Measurements from ENCODE around the gene RAB43.
"Not testable (repeated sequence)": the region's sequence is repeated elsewhere in the genome, so short reads cannot be mapped to it uniquely, and the experiment has no call there.

The RAB43 gene

DNA sequence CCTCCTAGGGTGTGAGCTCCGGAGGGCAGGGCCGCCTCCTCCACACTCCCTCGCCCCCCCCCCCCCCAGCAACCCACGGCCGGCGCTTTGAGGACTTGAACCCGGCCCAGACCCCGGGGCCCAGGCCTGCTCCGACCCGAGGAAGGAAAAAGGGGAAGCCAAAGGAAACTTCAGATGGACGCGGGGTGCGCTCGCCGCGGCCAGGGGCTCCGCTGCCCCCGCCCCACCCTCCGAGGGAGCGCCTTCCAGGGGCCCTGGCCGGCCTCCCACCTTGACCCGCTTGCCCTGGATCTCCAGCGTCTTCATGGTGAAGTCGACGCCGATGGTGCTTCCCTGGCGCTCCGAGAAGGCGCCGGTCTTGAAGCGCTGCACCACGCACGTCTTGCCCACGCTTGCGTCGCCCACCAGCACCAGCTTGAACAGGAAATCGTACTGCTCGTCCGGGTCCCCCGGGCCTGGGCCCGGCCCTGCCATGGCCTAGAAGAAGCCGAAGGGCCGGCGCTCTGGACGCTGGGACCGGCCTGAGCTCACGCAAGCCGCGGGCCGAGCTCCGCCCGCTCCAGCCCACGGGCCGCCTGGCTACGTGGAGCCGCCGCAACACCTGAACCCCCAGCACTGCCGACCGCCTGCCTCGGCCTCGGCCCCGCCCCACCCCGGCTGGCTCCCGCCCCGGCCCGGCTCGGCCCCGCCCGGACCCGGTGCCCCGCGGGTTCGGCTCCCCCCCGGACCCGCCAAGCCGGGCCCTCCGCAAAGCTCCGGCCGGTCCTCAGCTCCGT, 400 bp downstream of the RAB43 start:
- DNase-seq = no peak

DNA sequence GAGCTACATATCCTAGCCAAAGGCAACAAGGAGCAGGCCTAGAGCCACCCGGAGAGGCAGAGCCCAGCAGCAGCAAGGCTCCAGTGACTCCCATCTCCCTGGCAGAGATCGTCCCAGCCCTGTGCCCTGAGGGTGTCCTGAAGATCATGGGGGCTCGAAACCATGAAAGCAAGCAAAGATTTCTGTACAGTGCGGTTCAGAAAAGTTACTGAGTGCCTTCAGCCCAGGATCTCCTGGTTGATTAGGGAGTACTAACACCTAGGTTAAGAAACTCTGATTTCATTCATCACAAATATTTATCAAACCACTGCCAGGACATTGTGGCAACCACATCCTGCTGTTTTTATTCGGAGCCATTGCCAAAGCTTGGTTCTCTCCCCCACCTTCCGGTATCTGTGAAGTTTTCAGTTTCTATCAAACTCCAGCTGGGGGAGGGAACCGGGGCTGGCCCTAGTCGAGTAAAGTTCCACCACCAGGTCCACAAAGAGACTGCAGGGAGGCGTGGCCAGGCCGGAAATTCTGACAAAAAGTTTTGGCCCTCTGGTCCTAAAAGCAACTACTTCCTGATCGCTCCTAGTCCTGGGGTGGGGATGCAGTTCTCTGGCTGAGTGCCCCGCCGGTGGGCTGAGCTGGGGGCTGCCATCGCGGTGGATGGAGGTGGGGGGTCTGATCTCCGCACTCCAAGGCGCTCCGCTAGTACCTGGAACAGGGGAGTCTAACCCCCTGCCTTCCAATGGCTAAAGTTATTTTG, 1.2 kb downstream of the RAB43 start:
- DNase-seq = no peak

DNA sequence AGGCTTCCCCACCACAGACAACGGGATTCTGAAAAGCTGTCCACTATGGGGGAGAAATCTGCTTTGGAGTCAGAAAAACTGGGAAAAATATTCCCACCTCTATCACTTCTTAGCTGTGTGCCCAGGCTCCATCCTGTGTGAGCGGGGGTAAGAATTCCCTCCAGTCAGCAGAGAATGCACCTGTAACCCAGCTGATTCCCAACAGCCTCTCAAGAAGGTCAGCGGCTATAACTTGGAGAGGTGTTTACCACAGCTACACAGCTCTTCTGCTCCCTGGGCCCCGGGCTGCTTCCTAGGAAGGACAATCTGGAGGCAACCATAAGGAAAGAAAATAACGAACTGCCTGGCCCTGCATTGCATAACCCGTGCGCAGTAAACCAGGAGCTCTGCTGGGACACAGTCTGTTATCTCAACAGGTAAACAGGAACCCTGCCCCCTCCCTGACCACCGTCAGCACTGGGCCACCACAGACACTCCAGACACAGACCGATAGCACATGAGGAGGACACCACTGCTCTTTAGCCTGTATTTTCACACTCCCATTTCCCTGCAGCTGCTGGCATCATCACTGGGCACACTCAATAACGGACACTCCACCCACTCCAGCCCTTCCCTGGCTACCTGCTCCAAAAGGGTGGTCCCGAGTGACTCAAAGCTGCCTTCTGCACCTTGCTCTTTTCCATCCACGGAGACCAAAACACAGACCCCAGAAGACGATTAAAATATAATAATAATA, 2.1 kb downstream of the RAB43 start:
- no peak for DNase-seq

DNA sequence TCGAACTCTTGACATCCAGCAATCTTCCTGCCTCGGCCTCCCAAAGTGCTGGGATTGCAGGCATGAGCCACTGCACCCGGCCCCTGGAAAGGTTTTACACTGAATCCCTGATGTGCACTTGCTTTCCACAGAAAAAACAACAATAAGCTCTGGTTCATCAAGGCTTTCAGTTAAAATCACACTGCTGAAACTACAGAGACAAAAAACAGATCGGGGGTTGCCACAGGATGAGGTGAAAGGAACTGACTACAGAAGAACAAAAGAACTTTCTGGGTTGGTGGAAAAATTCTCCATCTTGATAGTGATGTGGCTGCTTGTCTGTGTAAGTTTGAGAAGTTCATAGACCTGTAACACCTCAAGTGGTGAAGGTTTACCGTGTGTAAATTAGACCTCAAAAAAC, 2.9 kb downstream of the RAB43 start:
- DNase-seq = no peak

DNA sequence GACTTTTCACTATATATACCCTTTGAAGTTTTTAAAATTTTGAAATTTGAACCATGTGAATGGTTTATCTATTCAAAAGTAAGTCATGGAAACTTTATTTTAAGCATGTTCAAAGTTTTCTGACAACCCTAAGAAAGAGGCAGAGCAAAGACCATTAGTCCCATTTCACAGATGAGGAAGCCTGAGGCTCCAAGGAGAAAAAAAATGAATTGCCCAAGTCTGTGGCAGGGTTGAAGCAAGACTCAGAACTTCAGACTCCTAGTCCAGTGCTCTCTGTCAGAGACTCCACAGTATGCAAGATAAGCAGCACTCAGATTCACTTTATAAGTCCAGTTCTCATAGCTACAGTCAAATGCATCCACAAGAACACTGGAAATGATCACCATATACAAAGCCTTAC, 4.5 kb downstream of the RAB43 start:
- DNase-seq = no peak

DNA sequence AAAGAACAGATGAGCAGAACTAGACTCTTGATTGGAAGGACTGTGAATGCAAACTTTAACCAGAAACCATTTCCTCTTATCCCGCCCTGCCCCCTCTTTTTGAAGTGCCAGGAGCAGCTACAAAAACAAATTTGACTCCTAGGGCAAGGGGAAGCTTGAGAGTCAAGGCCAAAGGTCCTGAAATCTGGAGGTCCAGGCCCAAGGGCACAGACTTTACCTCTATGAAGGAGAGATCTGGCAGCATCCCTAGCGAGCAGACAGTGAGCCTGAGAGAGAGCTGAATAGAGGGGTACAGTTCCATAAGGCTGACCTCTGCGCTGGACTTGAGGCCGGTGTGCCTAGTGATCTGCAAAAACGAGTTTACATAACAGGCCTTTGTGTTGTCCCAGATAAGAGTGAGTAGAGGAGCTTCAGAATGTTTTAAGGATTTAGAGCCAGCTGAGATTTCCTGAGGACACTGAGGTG, 5.1 kb downstream of the RAB43 start:
- DNase-seq = no peak

DNA sequence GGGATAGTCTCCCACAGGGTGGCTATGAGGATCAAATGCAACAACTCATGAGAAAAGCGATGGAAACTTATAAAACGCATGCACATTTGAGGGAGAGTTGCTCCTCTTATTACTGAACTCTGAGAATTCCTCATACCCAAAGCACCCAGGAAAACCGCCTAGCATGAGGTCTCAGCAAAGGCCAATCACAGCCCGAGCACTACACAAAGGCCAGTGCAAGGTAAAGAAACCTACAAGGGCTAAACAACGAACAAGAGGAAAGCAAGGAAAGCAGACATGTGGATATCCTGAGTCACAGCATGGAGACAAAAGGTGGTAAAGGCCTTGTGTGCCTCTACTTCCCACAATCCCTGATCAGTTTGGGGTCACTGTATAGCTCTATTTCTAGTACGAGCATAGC, 7.1 kb downstream of the RAB43 start:
- DNase-seq = no peak

DNA sequence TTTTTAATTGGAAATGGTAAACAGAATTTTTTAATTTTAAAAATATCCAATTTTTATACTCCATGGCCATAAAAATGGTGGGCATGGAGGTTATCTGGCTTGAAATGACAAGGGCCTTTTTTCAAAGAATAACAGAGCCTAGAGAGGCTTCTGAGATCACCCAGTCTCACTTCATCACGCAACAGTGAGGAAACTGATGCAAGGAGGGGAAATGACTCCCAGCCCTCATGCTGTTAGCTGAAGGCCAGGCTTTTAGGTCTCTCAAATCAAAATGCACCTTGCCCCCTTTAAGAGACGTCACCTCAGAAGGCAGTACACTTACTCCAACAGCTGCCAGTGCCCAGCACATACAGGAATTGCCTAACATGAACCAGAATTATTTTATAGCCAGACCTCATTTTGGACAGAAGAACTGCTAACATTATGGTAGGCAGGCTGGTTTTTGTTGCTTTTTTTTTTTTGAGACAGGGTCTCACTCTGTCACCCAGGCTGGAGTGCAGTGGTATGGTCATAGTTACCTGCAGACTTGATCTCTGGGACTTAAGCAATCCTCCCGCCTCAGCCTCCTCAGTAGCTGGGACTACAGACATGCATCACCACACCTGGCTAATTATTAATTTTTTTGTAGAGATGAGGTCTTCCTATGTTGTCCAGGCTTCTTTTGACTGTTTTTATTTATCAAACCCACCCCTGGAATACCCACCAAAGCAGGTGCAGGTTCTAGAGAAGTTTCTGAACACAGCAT, 9.1 kb downstream of the RAB43 start:
- no peak for DNase-seq

DNA sequence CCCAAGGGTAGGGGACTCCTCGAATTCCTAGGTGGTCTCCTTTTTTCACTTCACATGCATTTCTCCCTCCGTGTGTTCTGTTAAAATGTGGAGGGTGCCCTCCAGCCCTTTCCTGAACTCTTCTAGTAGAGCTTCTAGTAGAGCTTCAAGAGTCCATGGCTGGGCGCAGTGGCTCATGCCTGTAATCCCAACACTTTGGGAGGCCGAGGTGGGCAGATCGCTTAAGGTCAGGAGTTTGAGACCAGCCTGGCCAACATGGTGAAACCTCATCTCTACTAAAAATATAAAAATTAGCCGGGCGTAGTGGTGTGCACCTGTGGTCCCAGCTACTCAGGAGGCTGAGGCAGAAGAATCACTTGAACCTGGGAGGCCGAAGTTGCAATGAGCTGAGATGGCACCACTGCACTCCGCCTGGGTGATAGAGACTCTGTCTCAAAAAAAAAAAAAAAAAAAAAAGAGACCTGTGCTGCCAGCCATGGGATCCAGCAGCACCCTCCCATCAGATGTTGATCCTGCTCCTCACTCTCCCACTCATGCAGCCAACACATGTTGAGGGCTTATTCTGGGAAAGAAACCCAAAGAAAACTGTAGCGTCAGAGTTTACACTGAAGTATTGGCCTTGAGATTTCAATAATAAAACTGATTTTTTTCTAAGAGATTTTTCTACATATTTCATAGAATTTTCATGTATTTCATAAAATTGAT, 10.4 kb downstream of the RAB43 start:
- DNase-seq = not testable (repeated sequence)

DNA sequence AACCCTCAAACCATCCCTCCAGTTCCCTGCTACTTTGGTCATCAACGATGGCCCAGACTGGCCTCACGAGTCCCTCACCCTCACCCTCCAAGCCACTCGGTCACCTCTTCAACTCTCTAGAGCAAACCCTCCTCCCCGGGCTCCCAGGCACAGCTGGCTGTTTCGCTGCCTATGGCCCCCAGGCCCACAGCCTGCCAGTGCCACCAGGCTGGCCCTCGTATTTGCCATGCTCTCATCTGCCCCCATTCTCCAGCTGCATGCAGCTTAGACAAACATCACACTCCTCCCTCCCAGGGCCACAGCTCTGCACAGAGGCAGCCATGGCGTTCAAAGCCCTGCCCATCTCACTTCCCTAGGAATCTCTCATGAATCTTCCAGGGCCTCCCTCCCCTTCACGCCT, 13.8 kb downstream of the RAB43 start:
- DNase-seq = no peak

DNA sequence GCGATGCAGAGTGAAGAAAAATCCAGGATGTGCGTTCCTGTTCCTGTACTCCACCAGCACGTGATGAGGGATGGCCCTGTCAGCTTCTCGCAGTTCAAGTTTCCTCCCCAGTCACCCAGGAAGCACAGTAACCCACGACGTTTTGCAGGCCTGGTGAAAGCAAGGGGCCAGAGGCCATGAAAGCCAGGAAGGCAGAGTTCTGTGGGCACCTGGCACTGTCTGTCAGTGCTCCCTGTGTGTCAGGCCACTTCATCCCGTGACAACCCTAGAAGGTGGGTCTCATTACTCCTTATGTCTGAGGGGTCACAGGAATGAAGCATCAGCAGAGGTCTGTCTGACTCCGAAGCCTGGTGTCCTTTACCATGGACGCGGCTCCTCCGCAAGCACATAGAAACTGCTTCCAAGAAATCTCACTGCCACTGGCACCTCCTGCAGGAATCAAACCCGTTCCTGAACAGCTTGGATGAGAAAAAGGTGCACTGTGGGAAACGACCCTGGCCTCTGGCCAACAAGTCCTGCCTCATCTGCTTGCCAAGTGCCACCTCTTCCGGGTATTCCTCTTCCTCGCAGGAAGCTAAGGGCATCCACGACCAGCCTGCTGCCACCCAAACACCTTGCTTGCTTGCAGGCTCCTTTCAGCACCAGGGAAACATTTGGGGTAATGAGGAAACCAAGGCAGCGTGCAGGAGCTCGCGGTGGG, 14.6 kb downstream of the RAB43 start:
- DNase-seq = no peak

DNA sequence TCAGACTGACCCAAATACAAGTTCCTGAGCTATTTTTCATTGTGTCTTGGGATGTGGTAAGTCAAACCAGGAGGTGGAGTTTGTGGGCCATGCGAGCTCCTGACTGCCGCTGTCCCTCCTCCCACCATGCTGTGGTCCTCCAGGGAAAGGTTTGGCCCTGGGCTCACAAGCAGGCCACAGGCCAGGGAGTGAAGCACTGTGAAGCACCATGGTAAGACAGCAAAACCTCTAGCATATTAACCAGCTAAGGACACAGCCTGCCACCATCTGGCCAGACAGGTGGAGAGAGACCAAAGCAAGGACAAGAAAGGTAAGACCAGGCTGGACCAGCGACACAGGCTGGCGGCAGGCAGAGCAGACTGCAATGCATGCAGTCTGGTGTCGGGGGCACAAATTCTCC, 15.3 kb downstream of the RAB43 start:
- no peak for DNase-seq

DNA sequence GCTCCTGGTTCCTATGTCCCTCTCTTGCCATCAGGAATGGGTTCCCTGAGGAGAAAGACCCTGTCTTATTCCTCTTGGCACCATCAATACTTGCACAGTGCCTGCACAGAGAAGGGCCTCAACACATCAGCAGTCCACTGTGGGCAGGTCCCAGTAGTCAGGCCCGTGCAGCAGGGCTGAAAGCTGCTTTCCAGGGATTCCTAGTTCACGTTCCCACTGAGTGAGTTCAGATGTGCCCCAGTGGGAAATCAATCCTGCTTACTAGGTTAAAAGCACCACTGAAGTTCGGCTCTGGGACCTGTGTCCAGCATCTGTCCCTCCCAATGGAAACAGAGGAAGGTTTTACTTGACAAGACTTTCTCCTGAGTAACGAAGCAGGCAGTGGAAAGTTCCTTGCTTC, 15.7 kb downstream of the RAB43 start:
- DNase-seq = no peak

DNA sequence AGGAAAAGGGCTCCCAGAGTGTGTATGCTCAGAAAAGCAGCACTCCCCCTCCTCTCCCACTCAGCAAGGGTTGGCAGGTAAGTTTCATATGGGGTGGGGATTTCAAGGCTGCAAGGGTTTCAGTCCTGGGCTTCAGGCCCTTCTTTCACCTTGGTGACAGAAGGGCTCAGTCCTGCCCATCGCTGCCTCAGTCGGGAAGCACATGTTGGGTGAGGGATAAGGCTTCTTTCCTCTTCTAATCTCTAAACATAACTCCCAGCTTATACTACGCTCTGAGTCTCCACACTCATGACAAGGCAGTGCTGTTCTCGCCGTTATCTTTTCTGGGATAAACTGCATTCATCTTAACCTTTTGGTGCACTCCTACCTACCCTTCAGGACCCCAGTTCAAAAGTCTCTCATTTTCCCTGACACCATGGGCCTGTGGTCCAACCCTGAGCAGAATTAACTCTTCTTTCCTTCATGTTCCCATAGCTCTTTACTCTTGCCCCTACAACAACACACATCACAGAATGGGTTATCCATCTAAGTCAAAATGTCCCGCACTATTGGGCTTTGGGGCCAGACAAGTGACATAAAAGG, 17.0 kb downstream of the RAB43 start:
- no peak for DNase-seq

DNA sequence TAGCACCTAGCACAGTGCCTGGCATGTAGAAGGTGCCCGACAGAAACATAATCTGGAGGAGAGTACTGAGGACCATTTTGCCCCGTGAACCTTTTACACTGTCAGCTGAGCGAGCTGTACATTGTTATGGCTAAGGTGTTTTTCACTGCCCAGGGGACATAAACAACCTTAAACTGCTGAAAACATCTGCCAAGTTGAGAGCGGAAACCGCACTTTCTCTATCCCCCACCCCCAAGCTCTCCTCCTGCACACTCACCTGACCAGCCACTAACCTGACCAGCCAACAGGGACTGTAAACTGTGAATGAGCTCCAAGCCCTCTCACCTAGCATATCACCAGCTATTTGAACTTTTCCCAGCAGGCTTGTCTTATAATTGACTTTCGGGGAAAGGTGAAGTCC, 17.6 kb downstream of the RAB43 start:
- no peak for DNase-seq

DNA sequence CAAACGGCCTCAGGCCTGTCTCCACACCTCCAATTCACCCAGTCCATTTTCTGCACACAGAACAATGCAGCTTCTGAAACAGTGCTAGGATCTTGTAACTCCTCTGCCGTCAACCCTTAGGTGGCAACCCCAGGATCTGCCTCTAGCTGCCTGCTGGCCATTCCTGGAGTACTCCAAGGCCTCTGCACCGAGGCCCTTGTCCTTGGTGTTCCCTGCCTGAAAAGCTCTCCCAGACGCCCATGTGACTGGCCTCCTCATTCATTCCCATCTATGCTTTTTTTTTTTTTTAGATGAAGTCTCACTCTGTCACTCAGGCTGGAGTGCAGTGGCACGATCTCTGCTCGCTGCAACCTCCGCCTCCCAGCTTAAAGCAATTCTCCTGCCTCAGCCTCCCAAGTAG, 18.3 kb downstream of the RAB43 start:
- no peak for DNase-seq

DNA sequence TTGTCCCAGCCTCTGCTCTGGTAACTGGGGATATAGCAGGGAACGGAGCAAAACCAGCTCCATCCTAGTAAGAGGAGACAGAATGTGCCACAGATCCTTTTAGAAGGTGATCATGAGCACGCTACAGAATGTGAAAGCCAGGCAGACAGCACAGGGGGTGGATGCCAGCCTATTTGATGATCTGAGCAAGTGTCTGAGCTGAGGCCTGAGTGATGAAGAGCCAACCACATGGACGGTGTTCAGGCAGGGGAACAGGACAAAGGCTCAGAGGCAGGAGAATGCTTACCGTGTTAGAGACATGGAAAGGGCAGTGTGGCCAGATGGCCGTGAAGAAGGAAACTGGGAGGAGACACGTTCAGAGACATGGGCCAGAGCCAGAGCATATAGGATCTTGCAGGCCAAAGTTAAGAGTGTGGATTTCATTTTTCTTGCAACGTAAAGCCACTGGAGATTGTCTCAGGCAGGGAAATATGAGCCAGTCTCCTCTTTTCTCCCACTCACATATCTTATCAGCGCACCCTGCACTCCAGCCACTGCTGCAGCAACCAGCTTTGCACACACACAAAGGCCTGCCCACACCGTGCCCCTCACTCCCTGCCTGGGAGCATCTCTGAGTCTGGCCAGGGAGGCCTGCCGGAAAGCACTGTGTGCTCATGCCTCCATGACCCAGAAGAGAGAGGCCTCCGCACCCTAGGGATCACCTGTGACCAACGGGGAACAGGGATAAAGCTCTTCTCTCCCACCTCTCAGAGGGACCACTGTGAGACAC, 20.1 kb downstream of the RAB43 start:
- DNase-seq = no peak

DNA sequence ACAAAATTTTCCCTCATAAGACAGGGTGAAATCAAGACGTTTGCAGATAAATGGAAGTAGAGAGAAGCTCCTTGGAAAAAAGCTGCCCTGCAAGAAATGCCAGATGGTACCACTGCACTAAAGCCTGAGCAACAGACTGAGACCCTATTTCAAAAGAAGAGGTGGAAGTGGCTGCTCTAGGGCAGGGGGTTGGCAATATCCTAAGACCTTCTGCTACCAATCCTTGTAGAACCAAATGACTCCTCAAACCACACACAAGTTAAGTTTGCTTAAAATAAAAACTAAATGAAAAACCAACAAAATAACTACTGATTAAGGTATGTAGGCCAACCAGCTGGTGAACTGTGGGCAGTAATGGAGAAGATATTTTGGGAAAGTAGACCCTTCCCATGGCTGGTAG, 21.3 kb downstream of the RAB43 start:
- DNase-seq = no peak

DNA sequence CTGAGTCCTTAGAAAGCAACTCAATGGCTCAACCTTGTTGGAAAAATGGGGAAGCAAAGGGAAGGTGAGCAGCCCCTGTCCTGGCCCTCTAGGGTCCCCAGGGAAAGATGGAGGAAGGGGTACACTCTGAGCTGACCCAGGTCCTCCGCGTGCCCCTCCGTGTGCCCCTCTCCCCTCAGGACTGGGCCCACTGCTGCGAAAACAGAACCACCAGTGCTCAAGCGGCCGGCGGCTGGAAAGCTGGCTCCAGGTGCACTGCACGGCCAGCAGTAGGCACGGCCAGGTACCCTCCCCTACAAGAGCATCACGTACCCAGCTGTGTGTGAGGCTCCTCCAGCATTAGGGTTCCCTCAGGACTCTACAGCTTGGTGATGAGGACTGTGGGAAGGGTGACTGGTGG, 26.3 kb downstream of the RAB43 start:
- DNase-seq = no peak

DNA sequence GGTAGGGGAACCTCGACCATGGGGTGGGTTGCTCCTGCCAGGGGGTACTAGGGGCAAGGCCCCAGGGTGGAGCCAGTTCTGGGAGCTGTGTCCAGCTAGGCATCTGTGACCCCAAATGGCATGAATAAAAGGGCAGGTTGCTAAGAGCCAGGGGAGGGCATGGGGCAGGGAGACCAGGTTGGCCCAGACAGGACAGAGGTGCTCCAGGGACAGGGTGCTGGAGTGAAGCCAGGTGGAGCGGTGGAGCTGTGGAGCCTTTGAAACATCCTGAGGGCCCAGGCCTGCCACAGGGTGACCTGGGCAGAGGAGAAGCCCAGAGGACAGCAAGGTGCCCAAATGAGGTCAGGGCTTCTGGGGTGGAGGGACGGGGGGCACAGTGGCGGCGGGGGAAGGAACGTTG, 33.3 kb downstream of the RAB43 start:
- not testable (repeated sequence) for DNase-seq

DNA sequence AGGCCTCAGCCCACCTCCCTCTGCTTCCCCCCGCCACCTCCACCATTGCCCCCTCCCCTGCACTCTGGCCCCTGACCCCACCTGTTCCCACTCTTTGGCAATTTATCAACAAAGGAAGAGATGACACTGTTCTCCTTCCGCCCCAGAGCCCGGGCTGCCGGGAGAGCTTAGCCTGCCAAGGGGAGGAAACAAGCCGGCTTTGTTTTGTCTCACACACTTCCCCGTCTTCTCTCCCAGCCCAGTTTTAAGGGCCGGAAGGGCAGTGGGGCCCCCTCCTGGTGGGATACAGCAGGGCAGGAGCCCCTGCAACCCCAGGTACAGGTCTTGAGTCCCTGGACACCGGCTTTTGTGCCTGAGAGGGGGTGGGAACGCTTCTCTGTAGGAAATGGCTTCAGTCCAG, 33.7 kb downstream of the RAB43 start:
- not testable (repeated sequence) for DNase-seq

Data from NCI-H187 treated with DMSO at 0.1 percent for 48 hours (cell line).